HCT116 (cell line): ENCODE data around the gene NANOS2. TPM values are rescaled to one million over a fixed set of nuclear protein-coding genes. Genes with fewer than 3 reads are reported as not detected.

Source experiments
- ATAC-seq: fragments of 200-7000 bp; cut with Tn5 transposase; 2 replicates; pipeline ENCODE4 v1.9.1; 2020; ENCODE audit warnings: mild to moderate bottlenecking, moderate library complexity
- BruUV-seq: library from RNA; stranded (reverse); fragments of 400-500 nt; replicated peaks from 2 replicates; lab custom pipeline; 2021; lab: Mats Ljungman, UMichigan
- CTCF ChIA-PET: fragments of 300-600 bp; sonication (Branson Sonifier 250); formaldehyde crosslinking; loops from one replicate; lab custom pipeline; 2021; ENCODE audit warnings: antibody characterized with exemption; lab: Charles Lee
- POLR2A ChIA-PET: fragments of 300-600, 350-600 bp; sonication (Branson Sonifier 250); formaldehyde crosslinking; loops from one replicate; lab custom pipeline; 2021; ENCODE audit warnings: antibody characterized with exemption; lab: Charles Lee
- RAD21 ChIA-PET, 2 experiments: fragments of 300-600 bp; sonication (Branson Sonifier 250); formaldehyde crosslinking; loops; one replicate each; lab custom pipeline; 2023; ENCODE audit warnings: low total read pairs in 2 of 2; ENCODE audit not compliant: uncharacterized antibody in 2 of 2, unreplicated experiment in 2 of 2, low non-redundant PET in 1 of 2; lab: Charles Lee
- DNase-seq: peaks from one replicate; pipeline ENCODE4 v3.0.0-alpha.2; 2010; ENCODE audit warnings: low read depth, low spot score
- H2AFZ ChIP-seq: fragments of 200-600 bp; shearing (Covaris generic), sonication (generic); 2 replicates; pipeline ENCODE4 v1.6.1; 2017; ENCODE audit warnings: low read depth, mixed run types, mixed read lengths, antibody characterized with exemption, low read length; ENCODE audit not compliant: poor library complexity, severe bottlenecking
- H3K27ac ChIP-seq: 2 replicates; pipeline ENCODE4 v1.5.1; 2012; ENCODE audit warnings: low read depth, low read length
- H3K27me3 ChIP-seq: fragments of 200-600 bp; sonication (generic); 2 replicates; pipeline ENCODE4 v1.6.1; 2016; ENCODE audit warnings: mixed run types, low read length, mixed read lengths; ENCODE audit not compliant: insufficient read depth
- H3K36me3 ChIP-seq, 2 experiments: fragments of 200-500 bp in 1 of 2; fragments of 200-600 bp in 1 of 2; sonication (Bioruptor generic) in 1 of 2; sonication (generic) in 1 of 2; 2 replicates each; pipeline versions ENCODE4 v1.5.1 to v1.6.1; 2014 to 2016; ENCODE audit warnings: low read length in 2 of 2, inconsistent platforms in 1 of 2, mixed read lengths in 1 of 2, mixed run types in 1 of 2; ENCODE audit not compliant: insufficient read depth in 2 of 2, control insufficient read depth in 1 of 2
- H3K4me1 ChIP-seq, 2 experiments: fragments of 200-600 bp in 1 of 2; sonication (generic) in 1 of 2; 2 replicates each; pipeline versions ENCODE4 v1.5.1 to v1.6.1; 2012 to 2017; ENCODE audit warnings: low read length in 2 of 2, inconsistent platforms in 1 of 2, mild to moderate bottlenecking in 1 of 2, mixed read lengths in 1 of 2, mixed run types in 1 of 2, moderate library complexity in 1 of 2; ENCODE audit not compliant: insufficient read depth in 2 of 2, control insufficient read depth in 1 of 2
- H3K4me2 ChIP-seq: fragments of 200-600 bp; sonication (generic); 2 replicates; pipeline ENCODE4 v1.6.1; 2017; ENCODE audit warnings: mixed run types, low read length, mixed read lengths
- H3K4me3 ChIP-seq, 2 experiments: fragments of 200-600 bp in 1 of 2; sonication (generic) in 1 of 2; replicated peaks in 1 of 2; 2 replicates each; pipeline ENCODE4 v1.5.1; 2011 to 2016; ENCODE audit warnings: low read length in 2 of 2, control low read depth in 1 of 2, low read depth in 1 of 2, mild to moderate bottlenecking in 1 of 2, mixed read lengths in 1 of 2, mixed run types in 1 of 2
- H3K79me2 ChIP-seq: fragments of 200-600 bp; sonication (generic); 2 replicates; pipeline ENCODE4 v1.6.1; 2017; ENCODE audit warnings: mild to moderate bottlenecking, mixed run types, low read length, moderate library complexity, mixed read lengths; ENCODE audit not compliant: insufficient read depth
- H3K9ac ChIP-seq: fragments of 200-600 bp; sonication (generic); 2 replicates; pipeline ENCODE4 v1.6.1; 2016; ENCODE audit warnings: low read length, mixed read lengths
- H3K9me2 ChIP-seq: fragments of 200-600 bp; sonication (generic), shearing (Covaris generic); 2 replicates; pipeline ENCODE4 v1.6.1; 2017; ENCODE audit warnings: mixed run types, mild to moderate bottlenecking, moderate library complexity; ENCODE audit not compliant: insufficient read depth
- H3K9me3 ChIP-seq, 2 experiments: fragments of 200-500 bp in 1 of 2; fragments of 200-600 bp in 1 of 2; sonication (Bioruptor generic) in 1 of 2; sonication (generic) in 1 of 2; 2 replicates each; pipeline ENCODE4 v1.6.1; 2014 to 2017; ENCODE audit warnings: low read length in 2 of 2, mixed read lengths in 2 of 2, inconsistent platforms in 1 of 2, low read depth in 1 of 2, mild to moderate bottlenecking in 1 of 2, mixed run types in 1 of 2, moderate library complexity in 1 of 2; ENCODE audit not compliant: control insufficient read depth in 1 of 2, insufficient read depth in 1 of 2
- H4K20me1 ChIP-seq: fragments of 200-600 bp; sonication (generic), shearing (Covaris generic); 2 replicates; pipeline ENCODE4 v1.6.1; 2017; ENCODE audit warnings: mixed run types, mild to moderate bottlenecking, moderate library complexity; ENCODE audit not compliant: insufficient read depth
- CBX3 ChIP-seq: IDR thresholded peaks from 2 replicates; pipeline ENCODE4 v1.6.1; 2012; ENCODE audit warnings: low read depth
- CEBPB ChIP-seq: IDR thresholded peaks from 2 replicates; pipeline ENCODE4 v1.6.1; 2012; ENCODE audit warnings: low read depth
- ELF1 ChIP-seq: IDR thresholded peaks from 2 replicates; pipeline ENCODE4 v1.6.1; 2012; ENCODE audit warnings: low read depth, borderline replicate concordance
- FOSL1 ChIP-seq: IDR thresholded peaks from 2 replicates; pipeline ENCODE4 v1.6.1; 2012; ENCODE audit warnings: low read depth
- JUND ChIP-seq: IDR thresholded peaks from 2 replicates; pipeline ENCODE4 v1.6.1; 2012
- POLR2AphosphoS5 ChIP-seq: IDR thresholded peaks from 2 replicates; pipeline ENCODE4 v1.6.1; 2011; ENCODE audit warnings: mild to moderate bottlenecking, low read depth, low read length, moderate library complexity
- RAD21 ChIP-seq: IDR thresholded peaks from 2 replicates; pipeline ENCODE4 v1.6.1; 2012; ENCODE audit warnings: low read depth, mild to moderate bottlenecking
- SIN3A ChIP-seq: IDR thresholded peaks from 2 replicates; pipeline ENCODE4 v1.6.1; 2012; ENCODE audit warnings: low read depth
- SP1 ChIP-seq: IDR thresholded peaks from 2 replicates; pipeline ENCODE4 v1.6.1; 2012; ENCODE audit warnings: low read depth
- intact Hi-C: fragments of 100-400 bp; cut with micrococcal nuclease; formaldehyde crosslinking; loops from 2 replicates; pipeline ENCODE4 v1.10.0; 2022
- total RNA-seq: library from RNA; stranded (reverse); gene quantifications from one replicate; pipeline ENCODE4 v1.2.1, GENCODE V29; 2021; ENCODE audit not compliant: unreplicated experiment
- TF ChIP-seq, protein P1 (sequence below): IDR thresholded peaks from 2 replicates; pipeline ENCODE4 v1.6.1; 2011; ENCODE audit warnings: mild to moderate bottlenecking, low read length, moderate library complexity; ENCODE audit not compliant: insufficient replicate concordance; ENCODE audit errors: extremely low read depth
- TF ChIP-seq, protein P2 (sequence below): IDR thresholded peaks from 2 replicates; pipeline ENCODE4 v1.6.1; 2012
- TF ChIP-seq, protein P3 (sequence below): IDR thresholded peaks from 2 replicates; pipeline ENCODE4 v1.6.1; 2012

The NANOS2 gene
- total RNA-seq, 1 experiment from 2014 or later, result not detected

DNA sequence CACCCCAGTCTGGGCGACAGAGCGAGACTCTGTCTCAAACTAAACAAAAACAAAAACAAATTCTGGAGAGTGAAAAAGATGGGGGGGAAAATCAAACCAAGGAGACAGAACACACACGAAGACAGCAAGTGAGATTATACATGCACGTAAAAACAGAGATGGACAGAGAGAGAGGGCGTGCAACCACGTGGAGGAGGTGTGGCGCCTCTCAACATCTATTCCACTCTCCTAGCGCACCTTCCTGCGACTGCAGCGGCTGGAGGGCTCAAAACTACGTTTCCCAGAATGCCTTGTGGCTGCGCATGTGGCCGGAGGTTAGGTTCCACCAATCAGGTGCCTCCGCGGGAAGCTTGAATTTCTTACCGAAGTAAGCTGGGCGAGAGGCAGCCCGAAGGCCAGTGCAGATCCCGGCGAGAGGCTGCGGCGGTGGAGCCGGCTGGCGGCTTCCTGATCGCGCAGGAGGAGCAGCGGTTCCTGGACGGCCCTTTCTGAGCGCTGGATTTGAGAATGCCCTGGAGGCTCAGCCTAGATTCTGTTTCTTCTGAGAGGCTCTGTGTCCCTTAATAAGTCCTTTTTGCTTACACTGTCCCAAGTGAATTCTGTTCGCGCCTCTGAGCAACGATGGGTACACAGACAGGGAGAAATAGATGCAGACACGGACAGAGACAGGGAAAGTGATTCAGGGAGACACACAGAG lies 13.1 kb upstream of the NANOS2 start:
- Histone ChIP-seq H3K4me3 (peak overlapping the region; percentile 20 to 33; a peak in 3 of 4 replicates), H4K20me1 (no peaks in the 10 kb centered on the region), H3K79me2 (no peaks in the 10 kb centered on the region), H2AFZ (no peak overlapping the region), H3K4me2 (peak overlapping the region; percentile 65), H3K36me3 (no peaks in the 10 kb centered on the region), H3K27me3 (no peaks in the 10 kb centered on the region), H3K9me3 (no peaks in the 10 kb centered on the region), H3K9ac (peak overlapping the region; percentile 49), H3K9me2 (no peaks in the 10 kb centered on the region), H3K27ac (peak overlapping the region; percentile 8; the same call in 1 of the 2 replicates), H3K4me1 (peaks cover 12 to 29% of the 10 kb centered on the region in 2 experiments)
- intact Hi-C loops, result no loop called here
- TF ChIP-seq SP1 (peak; percentile 99), POLR2AphosphoS5 (peak; percentile 75), JUND (no peak), SIN3A (peak; percentile 85), CEBPB (no peak), FOSL1 (no peak), CBX3 (peak; percentile 97), ELF1 (no peak; the same call in 1 of the 2 replicates), RAD21 (peak; percentile 50; the same call in 1 of the 2 replicates)
- TF ChIP-seq, protein P1, sequence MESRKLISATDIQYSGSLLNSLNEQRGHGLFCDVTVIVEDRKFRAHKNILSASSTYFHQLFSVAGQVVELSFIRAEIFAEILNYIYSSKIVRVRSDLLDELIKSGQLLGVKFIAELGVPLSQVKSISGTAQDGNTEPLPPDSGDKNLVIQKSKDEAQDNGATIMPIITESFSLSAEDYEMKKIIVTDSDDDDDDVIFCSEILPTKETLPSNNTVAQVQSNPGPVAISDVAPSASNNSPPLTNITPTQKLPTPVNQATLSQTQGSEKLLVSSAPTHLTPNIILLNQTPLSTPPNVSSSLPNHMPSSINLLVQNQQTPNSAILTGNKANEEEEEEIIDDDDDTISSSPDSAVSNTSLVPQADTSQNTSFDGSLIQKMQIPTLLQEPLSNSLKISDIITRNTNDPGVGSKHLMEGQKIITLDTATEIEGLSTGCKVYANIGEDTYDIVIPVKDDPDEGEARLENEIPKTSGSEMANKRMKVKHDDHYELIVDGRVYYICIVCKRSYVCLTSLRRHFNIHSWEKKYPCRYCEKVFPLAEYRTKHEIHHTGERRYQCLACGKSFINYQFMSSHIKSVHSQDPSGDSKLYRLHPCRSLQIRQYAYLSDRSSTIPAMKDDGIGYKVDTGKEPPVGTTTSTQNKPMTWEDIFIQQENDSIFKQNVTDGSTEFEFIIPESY, result no peak
- TF ChIP-seq, protein P2, sequence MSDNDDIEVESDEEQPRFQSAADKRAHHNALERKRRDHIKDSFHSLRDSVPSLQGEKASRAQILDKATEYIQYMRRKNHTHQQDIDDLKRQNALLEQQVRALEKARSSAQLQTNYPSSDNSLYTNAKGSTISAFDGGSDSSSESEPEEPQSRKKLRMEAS, result peak; percentile 99
- TF ChIP-seq, protein P3, sequence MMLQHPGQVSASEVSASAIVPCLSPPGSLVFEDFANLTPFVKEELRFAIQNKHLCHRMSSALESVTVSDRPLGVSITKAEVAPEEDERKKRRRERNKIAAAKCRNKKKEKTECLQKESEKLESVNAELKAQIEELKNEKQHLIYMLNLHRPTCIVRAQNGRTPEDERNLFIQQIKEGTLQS, result no peak
- CTCF ChIA-PET, result interaction anchor here (0.6 kb wide), 1 partner anchor 149 kb away, joined by 3 read pairs; no protein-coding TSS in a partner anchor
- peak; percentile 93 for DNase-seq
- POLR2A ChIA-PET, result interaction anchor here (1.0 kb wide), 1 partner anchor 25 kb away, joined by 6 read pairs; the partner anchor contains the start of gene MYPOP
- BruUV-seq, result no TSS peak
- ATAC-seq, result peak; percentile 98
- RAD21 ChIA-PET, result no interaction called here
